Measurements from ENCODE around the gene CAB39.

DNA sequence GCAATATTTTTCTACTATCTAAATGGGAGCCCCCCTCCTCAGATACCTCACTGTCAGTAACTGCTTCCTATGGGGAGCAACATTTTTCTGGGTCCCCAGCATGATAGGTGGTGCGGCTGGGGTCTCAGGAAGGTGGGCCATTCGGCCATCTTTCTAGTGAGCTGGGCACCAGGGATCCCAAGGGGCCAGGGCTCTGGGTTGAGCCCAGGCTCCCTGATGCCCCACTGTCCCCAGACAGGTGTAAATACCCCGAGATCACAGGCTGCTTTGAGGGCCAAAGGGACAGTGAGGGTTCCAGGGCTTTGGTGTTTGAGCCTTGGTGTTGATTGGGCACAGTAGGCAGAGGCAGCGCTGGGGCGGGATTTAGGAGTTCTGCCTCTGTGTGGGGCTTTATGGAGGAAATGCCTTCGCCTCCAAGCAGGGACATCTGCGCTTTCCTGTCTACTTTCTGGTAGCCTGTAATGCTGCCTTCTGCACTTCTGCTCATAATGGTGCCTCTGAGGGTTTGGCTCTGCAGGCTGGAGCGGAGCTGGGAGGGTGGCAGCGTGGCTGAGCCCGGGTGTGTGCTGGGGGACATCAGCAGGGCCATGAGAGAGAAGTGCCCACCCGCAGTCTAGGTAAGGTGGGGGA is 157.4 kb downstream of the CAB39 start:
- TF ChIP-seq, protein P1, sequence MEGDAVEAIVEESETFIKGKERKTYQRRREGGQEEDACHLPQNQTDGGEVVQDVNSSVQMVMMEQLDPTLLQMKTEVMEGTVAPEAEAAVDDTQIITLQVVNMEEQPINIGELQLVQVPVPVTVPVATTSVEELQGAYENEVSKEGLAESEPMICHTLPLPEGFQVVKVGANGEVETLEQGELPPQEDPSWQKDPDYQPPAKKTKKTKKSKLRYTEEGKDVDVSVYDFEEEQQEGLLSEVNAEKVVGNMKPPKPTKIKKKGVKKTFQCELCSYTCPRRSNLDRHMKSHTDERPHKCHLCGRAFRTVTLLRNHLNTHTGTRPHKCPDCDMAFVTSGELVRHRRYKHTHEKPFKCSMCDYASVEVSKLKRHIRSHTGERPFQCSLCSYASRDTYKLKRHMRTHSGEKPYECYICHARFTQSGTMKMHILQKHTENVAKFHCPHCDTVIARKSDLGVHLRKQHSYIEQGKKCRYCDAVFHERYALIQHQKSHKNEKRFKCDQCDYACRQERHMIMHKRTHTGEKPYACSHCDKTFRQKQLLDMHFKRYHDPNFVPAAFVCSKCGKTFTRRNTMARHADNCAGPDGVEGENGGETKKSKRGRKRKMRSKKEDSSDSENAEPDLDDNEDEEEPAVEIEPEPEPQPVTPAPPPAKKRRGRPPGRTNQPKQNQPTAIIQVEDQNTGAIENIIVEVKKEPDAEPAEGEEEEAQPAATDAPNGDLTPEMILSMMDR (IDR thresholded peaks at IDR 0.05): no peak
- TF ChIP-seq, protein P2, sequence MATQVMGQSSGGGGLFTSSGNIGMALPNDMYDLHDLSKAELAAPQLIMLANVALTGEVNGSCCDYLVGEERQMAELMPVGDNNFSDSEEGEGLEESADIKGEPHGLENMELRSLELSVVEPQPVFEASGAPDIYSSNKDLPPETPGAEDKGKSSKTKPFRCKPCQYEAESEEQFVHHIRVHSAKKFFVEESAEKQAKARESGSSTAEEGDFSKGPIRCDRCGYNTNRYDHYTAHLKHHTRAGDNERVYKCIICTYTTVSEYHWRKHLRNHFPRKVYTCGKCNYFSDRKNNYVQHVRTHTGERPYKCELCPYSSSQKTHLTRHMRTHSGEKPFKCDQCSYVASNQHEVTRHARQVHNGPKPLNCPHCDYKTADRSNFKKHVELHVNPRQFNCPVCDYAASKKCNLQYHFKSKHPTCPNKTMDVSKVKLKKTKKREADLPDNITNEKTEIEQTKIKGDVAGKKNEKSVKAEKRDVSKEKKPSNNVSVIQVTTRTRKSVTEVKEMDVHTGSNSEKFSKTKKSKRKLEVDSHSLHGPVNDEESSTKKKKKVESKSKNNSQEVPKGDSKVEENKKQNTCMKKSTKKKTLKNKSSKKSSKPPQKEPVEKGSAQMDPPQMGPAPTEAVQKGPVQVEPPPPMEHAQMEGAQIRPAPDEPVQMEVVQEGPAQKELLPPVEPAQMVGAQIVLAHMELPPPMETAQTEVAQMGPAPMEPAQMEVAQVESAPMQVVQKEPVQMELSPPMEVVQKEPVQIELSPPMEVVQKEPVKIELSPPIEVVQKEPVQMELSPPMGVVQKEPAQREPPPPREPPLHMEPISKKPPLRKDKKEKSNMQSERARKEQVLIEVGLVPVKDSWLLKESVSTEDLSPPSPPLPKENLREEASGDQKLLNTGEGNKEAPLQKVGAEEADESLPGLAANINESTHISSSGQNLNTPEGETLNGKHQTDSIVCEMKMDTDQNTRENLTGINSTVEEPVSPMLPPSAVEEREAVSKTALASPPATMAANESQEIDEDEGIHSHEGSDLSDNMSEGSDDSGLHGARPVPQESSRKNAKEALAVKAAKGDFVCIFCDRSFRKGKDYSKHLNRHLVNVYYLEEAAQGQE (IDR thresholded peaks at IDR 0.05; ENCODE audit: insufficient read depth in 1 of 2, low read depth in 2 of 2, low read length in 1 of 2): no peak
